Endothelial cell (in vitro differentiated cells): ENCODE results near the gene TMBIM4. TPM values are rescaled to one million over a fixed set of nuclear protein-coding genes. Genes with fewer than 3 reads are reported as not detected.

Experiments
- DNase-seq: peaks from one replicate; pipeline ENCODE4 v3.0.0; 2021; ENCODE audit warnings: low spot score
- H3K27ac Mint-ChIP-seq: one replicate; pipeline ENCODE4 v1.8.0; 2021; ENCODE audit warnings: mixed read lengths, inconsistent platforms; ENCODE audit not compliant: unreplicated experiment
- H3K27me3 Mint-ChIP-seq: one replicate; pipeline ENCODE4 v1.8.0; 2021; ENCODE audit warnings: mild to moderate bottlenecking, moderate library complexity, mixed read lengths, inconsistent platforms; ENCODE audit not compliant: unreplicated experiment
- H3K36me3 Mint-ChIP-seq: one replicate; pipeline ENCODE4 v1.8.0; 2021; ENCODE audit warnings: mild to moderate bottlenecking, low read depth, mixed read lengths, inconsistent platforms; ENCODE audit not compliant: unreplicated experiment
- H3K4me1 Mint-ChIP-seq: one replicate; pipeline ENCODE4 v1.8.0; 2021; ENCODE audit warnings: mild to moderate bottlenecking, mixed read lengths, inconsistent platforms; ENCODE audit not compliant: unreplicated experiment
- H3K4me3 Mint-ChIP-seq: one replicate; pipeline ENCODE4 v1.8.0; 2021; ENCODE audit warnings: mild to moderate bottlenecking, mixed read lengths, inconsistent platforms; ENCODE audit not compliant: unreplicated experiment
- H3K9me3 Mint-ChIP-seq: one replicate; pipeline ENCODE4 v1.8.0; 2021; ENCODE audit warnings: mixed read lengths, inconsistent platforms; ENCODE audit not compliant: unreplicated experiment
- total RNA-seq: library from RNA; stranded (reverse); fragmentation: NEBNext Ultra II Directional; extraction: Animal tissue kit (Norgen Biotek cat#: 25700); gene quantifications from one replicate; pipeline ENCODE4 v1.2.1, GENCODE V29; 2021; ENCODE audit not compliant: unreplicated experiment
- TF ChIP-seq, protein P1 (sequence below): fragments of 200-600 bp; sonication (generic); IDR thresholded peaks from one replicate; pipeline ENCODE4 v1.5.0; 2021; ENCODE audit warnings: antibody characterized with exemption; ENCODE audit not compliant: unreplicated experiment

TMBIM4 gene
- total RNA-seq, 1 donor from 2014 or later = 52.5 TPM

- H3K4me3 Mint-ChIP-seq = no peak overlapping the region
- no peaks in the 10 kb centered on the region for H3K27me3 Mint-ChIP-seq
- H3K9me3 Mint-ChIP-seq = peaks cover 6% of the 10 kb centered on the region
- peaks cover 8% of the 10 kb centered on the region for H3K36me3 Mint-ChIP-seq
- TF ChIP-seq, protein P1, sequence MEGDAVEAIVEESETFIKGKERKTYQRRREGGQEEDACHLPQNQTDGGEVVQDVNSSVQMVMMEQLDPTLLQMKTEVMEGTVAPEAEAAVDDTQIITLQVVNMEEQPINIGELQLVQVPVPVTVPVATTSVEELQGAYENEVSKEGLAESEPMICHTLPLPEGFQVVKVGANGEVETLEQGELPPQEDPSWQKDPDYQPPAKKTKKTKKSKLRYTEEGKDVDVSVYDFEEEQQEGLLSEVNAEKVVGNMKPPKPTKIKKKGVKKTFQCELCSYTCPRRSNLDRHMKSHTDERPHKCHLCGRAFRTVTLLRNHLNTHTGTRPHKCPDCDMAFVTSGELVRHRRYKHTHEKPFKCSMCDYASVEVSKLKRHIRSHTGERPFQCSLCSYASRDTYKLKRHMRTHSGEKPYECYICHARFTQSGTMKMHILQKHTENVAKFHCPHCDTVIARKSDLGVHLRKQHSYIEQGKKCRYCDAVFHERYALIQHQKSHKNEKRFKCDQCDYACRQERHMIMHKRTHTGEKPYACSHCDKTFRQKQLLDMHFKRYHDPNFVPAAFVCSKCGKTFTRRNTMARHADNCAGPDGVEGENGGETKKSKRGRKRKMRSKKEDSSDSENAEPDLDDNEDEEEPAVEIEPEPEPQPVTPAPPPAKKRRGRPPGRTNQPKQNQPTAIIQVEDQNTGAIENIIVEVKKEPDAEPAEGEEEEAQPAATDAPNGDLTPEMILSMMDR = no peak
- peaks cover 7% of the 10 kb centered on the region for H3K4me1 Mint-ChIP-seq
- no peak overlapping the region for H3K27ac Mint-ChIP-seq
- no peak for DNase-seq
Observed at GRCh38 chr12:66119870-66120241, 49.9 kb downstream of the TMBIM4 start.

DNA sequence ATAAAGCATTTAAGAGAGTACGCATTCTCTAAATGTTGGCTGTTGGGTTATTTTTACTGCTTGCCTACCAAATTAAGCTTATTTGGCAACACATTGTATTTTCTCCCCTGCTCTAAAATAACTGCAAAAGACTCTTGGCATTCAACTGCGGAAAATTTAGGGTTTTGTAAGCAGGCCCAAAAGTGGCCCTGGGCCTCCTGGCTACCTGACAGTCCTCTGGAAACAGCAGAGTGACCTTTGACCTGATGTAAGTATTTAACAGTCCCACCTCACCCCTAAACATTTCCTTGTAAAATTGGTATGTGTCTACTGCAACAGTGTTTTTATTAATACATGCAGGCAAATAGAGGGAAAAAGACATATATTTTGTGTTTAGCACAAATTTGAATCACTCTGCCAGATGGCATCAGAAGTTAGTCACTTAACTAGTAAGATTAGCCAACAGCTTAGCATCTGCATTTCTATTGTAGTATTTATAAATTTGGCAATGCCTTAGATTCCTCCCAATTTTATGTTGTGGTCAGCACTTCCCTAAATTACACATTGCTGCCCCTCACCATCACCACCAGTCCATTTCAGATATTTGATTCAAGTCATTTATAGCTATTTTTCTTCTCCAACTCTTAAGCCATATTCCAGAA lies 50.4 kb downstream of the TMBIM4 start:
- Mint-ChIP-seq H3K4me1 (peaks cover 8% of the 10 kb centered on the region), H3K27me3 (no peaks in the 10 kb centered on the region), H3K9me3 (peaks cover 6% of the 10 kb centered on the region), H3K36me3 (peaks cover 3% of the 10 kb centered on the region), H3K27ac (no peak overlapping the region), H3K4me3 (no peak overlapping the region)
- TF ChIP-seq, protein P1 = no peak
- no peak for DNase-seq

DNA sequence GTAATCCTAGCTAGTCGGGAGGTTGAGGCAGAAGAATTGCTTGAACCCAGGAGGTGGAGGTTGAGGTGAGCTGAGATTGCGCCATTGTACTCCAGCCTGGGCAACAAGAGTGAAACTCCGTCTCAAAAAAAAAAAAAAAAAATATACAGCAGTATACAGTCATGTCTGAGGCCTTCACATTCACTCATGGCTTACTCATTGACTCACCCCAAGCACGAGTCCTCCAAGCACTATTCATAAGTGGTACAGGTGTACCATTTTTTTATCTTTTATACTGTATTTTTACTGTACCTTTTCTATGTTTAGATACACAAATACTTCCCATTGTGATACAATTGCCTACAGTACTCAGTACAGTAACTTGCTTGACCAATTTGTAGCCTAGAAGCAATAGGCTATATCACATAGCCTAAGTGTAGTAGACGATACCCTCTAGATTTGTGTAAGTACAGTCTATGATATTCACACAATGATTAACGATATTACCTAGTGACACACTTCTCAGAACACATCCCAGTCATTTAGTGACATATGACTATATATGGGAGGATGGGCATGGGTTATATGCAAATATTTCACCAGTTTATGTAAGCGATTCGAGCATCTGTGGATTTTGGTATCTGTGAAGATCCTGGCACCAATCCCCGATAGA lies 51.4 kb downstream of the TMBIM4 start:
- H3K9me3 Mint-ChIP-seq = peaks cover 6% of the 10 kb centered on the region
- no peak overlapping the region for H3K27ac Mint-ChIP-seq
- no peaks in the 10 kb centered on the region for H3K27me3 Mint-ChIP-seq
- TF ChIP-seq, protein P1 = no peak
- H3K4me3 Mint-ChIP-seq = no peak overlapping the region
- H3K4me1 Mint-ChIP-seq = peaks cover 13% of the 10 kb centered on the region
- no peak for DNase-seq
- H3K36me3 Mint-ChIP-seq = peaks cover 3% of the 10 kb centered on the region

- DNase-seq = no peak
- Mint-ChIP-seq H3K9me3 (peaks cover 6% of the 10 kb centered on the region), H3K36me3 (peaks cover 3% of the 10 kb centered on the region), H3K27ac (no peak overlapping the region), H3K4me1 (peaks cover 13% of the 10 kb centered on the region), H3K4me3 (no peak overlapping the region), H3K27me3 (no peaks in the 10 kb centered on the region)
- TF ChIP-seq, protein P1 = no peak
Observed at GRCh38 chr12:66117242-66117641, 52.6 kb downstream of the TMBIM4 start.

DNA sequence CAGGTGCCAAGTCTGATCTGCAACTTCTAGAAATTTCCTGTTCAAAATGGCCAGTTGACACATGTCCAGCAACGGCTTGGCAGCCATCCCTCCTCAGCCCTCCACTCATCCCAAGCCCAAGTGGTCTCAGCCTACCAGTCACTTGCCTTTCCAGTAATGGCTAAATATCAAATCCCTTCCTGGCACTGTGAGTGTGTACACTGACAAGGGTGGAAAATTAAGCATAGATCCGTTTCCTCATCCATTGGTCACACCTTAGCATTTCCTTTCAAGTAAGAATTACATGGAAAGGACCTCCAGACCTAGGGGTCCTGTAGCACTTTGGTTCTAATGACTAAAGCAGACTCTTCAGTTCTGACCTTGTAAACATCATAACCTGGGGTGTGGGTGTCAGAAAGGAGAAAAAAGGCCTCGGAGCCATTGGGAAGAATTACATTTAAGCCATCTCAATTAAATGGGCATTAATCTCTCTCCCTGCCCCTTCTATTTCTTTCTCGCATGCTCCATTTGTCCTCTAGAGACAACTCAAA lies 54.7 kb downstream of the TMBIM4 start:
- TF ChIP-seq, protein P1 = no peak
- peaks cover 3% of the 10 kb centered on the region for H3K36me3 Mint-ChIP-seq
- no peak for DNase-seq
- H3K27me3 Mint-ChIP-seq = no peaks in the 10 kb centered on the region
- H3K9me3 Mint-ChIP-seq = peaks cover 6% of the 10 kb centered on the region
- H3K4me3 Mint-ChIP-seq = no peak overlapping the region
- no peak overlapping the region for H3K27ac Mint-ChIP-seq
- peaks cover 17% of the 10 kb centered on the region for H3K4me1 Mint-ChIP-seq
